Neuronal stem cell (in vitro differentiated cells): ENCODE measurements around the gene PLAAT5.
A peak's percentile ranks its signal among the peaks of the same experiment; 100 is the strongest.
"Not testable (repeated sequence)": the region's sequence is repeated elsewhere in the genome, so short reads cannot be mapped to it uniquely, and the experiment has no call there.

Source experiments
- DNase-seq: peaks from one replicate; pipeline ENCODE4 v3.0.0-alpha.2; 2013; ENCODE audit warnings: low spot score
- H2AFZ ChIP-seq: one replicate; pipeline ENCODE4 v1.6.1; 2013; ENCODE audit warnings: mild to moderate bottlenecking, low read length, inconsistent platforms
- H2AK5ac ChIP-seq: 2 replicates; pipeline ENCODE4 v1.6.1; 2013; ENCODE audit warnings: low read depth, mild to moderate bottlenecking, inconsistent platforms, low read length, moderate library complexity, mixed read lengths
- H2BK120ac ChIP-seq: 2 replicates; pipeline ENCODE4 v1.6.1; 2013; ENCODE audit warnings: low read depth, mild to moderate bottlenecking, inconsistent platforms, low read length, moderate library complexity, mixed read lengths
- H2BK12ac ChIP-seq: one replicate; pipeline ENCODE4 v1.6.1; 2013; ENCODE audit warnings: low read length, inconsistent platforms
- H2BK15ac ChIP-seq: 2 replicates; pipeline ENCODE4 v1.6.1; 2013; ENCODE audit warnings: mild to moderate bottlenecking, low read length, inconsistent platforms, mixed read lengths
- H2BK5ac ChIP-seq: one replicate; pipeline ENCODE4 v1.6.1; 2013; ENCODE audit warnings: inconsistent platforms, mild to moderate bottlenecking, low read length, moderate library complexity
- H3K14ac ChIP-seq: one replicate; pipeline ENCODE4 v1.6.1; 2013; ENCODE audit warnings: low read length, inconsistent platforms
- H3K18ac ChIP-seq: 2 replicates; pipeline ENCODE4 v1.6.1; 2013; ENCODE audit warnings: low read length, inconsistent platforms
- H3K23ac ChIP-seq: 2 replicates; pipeline ENCODE4 v1.6.1; 2013; ENCODE audit warnings: low read depth, mild to moderate bottlenecking, mixed read lengths, low read length, inconsistent platforms; ENCODE audit not compliant: poor library complexity
- H3K27ac ChIP-seq: replicated peaks from 3 replicates; pipeline ENCODE4 v1.5.1; 2013; ENCODE audit warnings: low read length, inconsistent platforms
- H3K27me3 ChIP-seq, 3 experiments: 2 replicates each; pipeline ENCODE4 v1.6.1; 2013; ENCODE audit warnings: low read length in 3 of 3, mild to moderate bottlenecking in 2 of 3, inconsistent platforms in 1 of 3, low read depth in 1 of 3, mixed read lengths in 1 of 3, moderate library complexity in 1 of 3; ENCODE audit not compliant: control insufficient read depth in 3 of 3, insufficient read depth in 3 of 3
- H3K36me3 ChIP-seq, 2 donors: replicated peaks in 1 of 2; 2 replicates each; pipeline ENCODE4 v1.6.1; 2013; ENCODE audit warnings: low read length in 2 of 2; ENCODE audit not compliant: control insufficient read depth in 2 of 2, insufficient read depth in 2 of 2
- H3K4ac ChIP-seq: 2 replicates; pipeline ENCODE4 v1.6.1; 2013; ENCODE audit warnings: inconsistent platforms, mild to moderate bottlenecking, low read length, moderate library complexity
- H3K4me1 ChIP-seq, 2 donors: 1 replicate in 1 of 2; 2 replicates in 1 of 2; pipeline ENCODE4 v1.6.1; 2013; ENCODE audit warnings: low read length in 2 of 2, low read depth in 1 of 2; ENCODE audit not compliant: control insufficient read depth in 2 of 2, insufficient read depth in 1 of 2
- H3K4me2 ChIP-seq: one replicate; pipeline ENCODE4 v1.6.1; 2013; ENCODE audit warnings: mild to moderate bottlenecking, low read length, inconsistent platforms; ENCODE audit not compliant: insufficient read depth, poor library complexity, severe bottlenecking
- H3K4me3 ChIP-seq, 2 donors: 2 replicates each; pipeline ENCODE4 v1.5.1; 2013; ENCODE audit warnings: low read length in 2 of 2, mild to moderate bottlenecking in 2 of 2, inconsistent platforms in 1 of 2, moderate library complexity in 1 of 2
- H3K79me1 ChIP-seq: one replicate; pipeline ENCODE4 v1.6.1; 2013; ENCODE audit warnings: low read depth, mild to moderate bottlenecking, inconsistent platforms, low read length, moderate library complexity
- H3K9ac ChIP-seq: one replicate; pipeline ENCODE4 v1.6.1; 2013; ENCODE audit warnings: mild to moderate bottlenecking, low read depth, low read length, inconsistent platforms; ENCODE audit not compliant: poor library complexity
- H3K9me3 ChIP-seq, 2 donors: replicated peaks in 1 of 2; 2 replicates each; pipeline versions ENCODE3 to v1.6.1; 2013; ENCODE audit warnings: low read length in 2 of 2, mild to moderate bottlenecking in 2 of 2, inconsistent platforms in 1 of 2, low read depth in 1 of 2, mixed read lengths in 1 of 2, moderate library complexity in 1 of 2; ENCODE audit not compliant: control insufficient read depth in 2 of 2, insufficient read depth in 1 of 2
- H4K8ac ChIP-seq: one replicate; pipeline ENCODE4 v1.6.1; 2013; ENCODE audit warnings: low read depth, mild to moderate bottlenecking, inconsistent platforms, low read length, moderate library complexity
- H4K91ac ChIP-seq: one replicate; pipeline ENCODE4 v1.6.1; 2013; ENCODE audit warnings: low read length, low read depth, mild to moderate bottlenecking, inconsistent platforms; ENCODE audit not compliant: poor library complexity
- WGBS, 2 donors: extraction: QIAGEN DNeasy Blood & Tissue Kit; methylation state at CpG; one replicate each; pipeline ENCODE4 v1.1.7; 2013; ENCODE audit warnings: missing lambda C conversion rate in 2 of 2, mixed read lengths in 1 of 2; ENCODE audit not compliant: insufficient read length in 2 of 2, insufficient replicate concordance in 1 of 2; ENCODE audit errors: extremely low coverage in 2 of 2; 5-methylcytosine and 5-hydroxymethylcytosine counted together

PLAAT5 gene

GRCh38 chr11:63435351-63435750 lies 55.6 kb downstream of the PLAAT5 start:
- DNase-seq, H2AFZ ChIP-seq, H3K79me1 ChIP-seq, H3K36me3 ChIP-seq, H3K4me1 ChIP-seq, H4K8ac ChIP-seq, H3K27me3 ChIP-seq, H2AK5ac ChIP-seq, H3K4me3 ChIP-seq, H3K4ac ChIP-seq, H3K14ac ChIP-seq, H2BK15ac ChIP-seq, H3K9me3 ChIP-seq, H3K23ac ChIP-seq, H3K27ac ChIP-seq, H2BK5ac ChIP-seq, H4K91ac ChIP-seq, H3K18ac ChIP-seq, H2BK12ac ChIP-seq, H2BK120ac ChIP-seq, H3K9ac ChIP-seq, H3K4me2 ChIP-seq: not testable (repeated sequence)
- WGBS, 2 donors = no CpG with 5 or more reads among the region's 22 CpGs

DNA sequence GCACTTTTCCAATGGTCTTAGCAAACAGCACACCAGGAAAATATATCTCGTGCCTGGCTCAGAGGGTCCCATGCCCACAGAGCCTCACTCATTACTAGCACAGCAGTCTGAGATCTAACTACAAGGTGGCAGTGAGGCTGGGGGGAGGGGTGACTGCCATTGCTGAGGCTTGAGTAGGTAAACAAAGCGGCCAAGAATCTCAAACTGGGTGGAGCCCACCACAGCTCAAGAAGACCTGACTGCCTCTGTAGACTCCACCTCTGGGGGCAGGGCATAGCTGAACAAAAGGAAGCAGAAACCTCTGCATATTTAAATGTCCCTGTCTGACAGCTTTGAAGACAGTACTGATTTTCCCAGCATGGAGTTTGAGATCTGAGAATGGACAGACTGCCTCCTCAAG lies 60.2 kb downstream of the PLAAT5 start:
- not testable (repeated sequence) for H3K4me1 ChIP-seq, H2AFZ ChIP-seq, H3K27me3 ChIP-seq, H2AK5ac ChIP-seq, H2BK120ac ChIP-seq, DNase-seq, H3K4ac ChIP-seq, H3K4me2 ChIP-seq, H3K9me3 ChIP-seq, H3K9ac ChIP-seq, H2BK15ac ChIP-seq, H2BK12ac ChIP-seq, H3K27ac ChIP-seq, H3K79me1 ChIP-seq, H3K23ac ChIP-seq, H4K91ac ChIP-seq, H2BK5ac ChIP-seq, H4K8ac ChIP-seq, H3K18ac ChIP-seq, H3K4me3 ChIP-seq, H3K36me3 ChIP-seq, H3K14ac ChIP-seq
- WGBS, 2 donors = no CpG with 5 or more reads among the region's 2 CpGs

DNA sequence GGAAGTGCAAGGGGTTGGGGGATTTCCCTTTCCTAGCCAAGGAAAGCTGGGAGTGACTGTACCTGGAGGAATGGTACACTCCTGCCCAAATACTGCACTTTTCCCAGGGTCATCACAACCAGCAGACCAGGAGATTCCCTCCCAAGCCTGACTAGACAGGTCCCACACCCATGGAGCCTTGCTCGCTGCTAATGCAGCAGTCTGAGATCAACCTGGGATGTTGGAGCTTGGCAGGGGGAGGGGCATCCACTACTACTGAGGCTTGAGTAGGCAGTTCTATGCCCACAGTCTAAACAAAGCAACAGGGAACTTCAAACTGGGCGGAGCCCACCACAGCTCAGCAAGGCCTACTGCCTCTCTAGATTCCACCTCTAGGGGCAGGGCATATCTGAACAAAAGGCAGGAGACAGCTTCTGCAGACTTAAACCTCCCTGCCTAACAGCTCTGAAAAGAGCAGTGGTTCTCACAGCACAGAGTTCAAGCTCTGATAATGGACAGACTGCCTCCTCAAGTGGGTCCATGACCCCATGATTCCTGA lies 62.9 kb downstream of the PLAAT5 start:
- Histone ChIP-seq H3K36me3 (no peaks in the 10 kb centered on the region), H3K79me1 (no peaks in the 10 kb centered on the region), H2AK5ac (no peak overlapping the region), H2BK12ac (no peak overlapping the region), H2BK15ac (no peak overlapping the region), H2BK5ac (no peak overlapping the region), H4K8ac (no peak overlapping the region), H3K9ac (no peak overlapping the region), H3K27me3 (no peaks in the 10 kb centered on the region), H3K9me3 (peaks cover 0 to 2% of the 10 kb centered on the region in 2 donors), H3K4me1 (peaks cover 0 to 1% of the 10 kb centered on the region in 2 donors), H3K18ac (no peak overlapping the region), H3K4me2 (no peak overlapping the region), H3K14ac (no peak overlapping the region), H3K27ac (no peak overlapping the region), H3K23ac (no peak overlapping the region), H2BK120ac (no peak overlapping the region), H2AFZ (no peak overlapping the region), H3K4ac (no peak overlapping the region), H3K4me3 (peak overlapping the region in 1 of 2 donors; percentile 18), H4K91ac (no peak overlapping the region)
- no CpG with 5 or more reads among the region's 2 CpGs for WGBS, 2 donors
- DNase-seq = no peak

GRCh38 chr11:63417174-63417852 lies 73.7 kb downstream of the PLAAT5 start:
- no peak overlapping the region for H4K8ac ChIP-seq
- no peak overlapping the region for H3K27ac ChIP-seq
- H3K4ac ChIP-seq = no peak overlapping the region
- no peak overlapping the region for H3K4me3 ChIP-seq
- WGBS, 2 donors = no CpG with 5 or more reads among the region's 2 CpGs
- H2BK120ac ChIP-seq = no peak overlapping the region
- no peaks in the 10 kb centered on the region for H3K4me1 ChIP-seq
- H3K27me3 ChIP-seq = no peaks in the 10 kb centered on the region
- H3K18ac ChIP-seq = no peak overlapping the region
- no peak overlapping the region for H2BK15ac ChIP-seq
- H2BK12ac ChIP-seq = no peak overlapping the region
- no peak overlapping the region for H3K14ac ChIP-seq
- no peak overlapping the region for H2BK5ac ChIP-seq
- no peak overlapping the region for H4K91ac ChIP-seq
- H3K79me1 ChIP-seq = no peaks in the 10 kb centered on the region
- no peak overlapping the region for H3K23ac ChIP-seq
- H3K4me2 ChIP-seq = no peak overlapping the region
- no peak overlapping the region for H2AFZ ChIP-seq
- H2AK5ac ChIP-seq = no peak overlapping the region
- no peak overlapping the region for H3K9ac ChIP-seq
- H3K36me3 ChIP-seq = no peaks in the 10 kb centered on the region
- H3K9me3 ChIP-seq = peaks cover 0 to 4% of the 10 kb centered on the region in 2 donors
- DNase-seq = no peak
